Measurements from ENCODE around the gene PDE7B. TPM values are rescaled to one million over a fixed set of nuclear protein-coding genes. Genes with fewer than 3 reads are reported as not detected.
A peak's percentile ranks its signal among the peaks of the same experiment; 100 is the strongest.

Gene PDE7B
- total RNA-seq, 1 donor from 2014 or later = 11.1 TPM

GRCh38 chr6:136236466-136237293 is 385.2 kb downstream of the PDE7B start:
- Mint-ChIP-seq H3K4me1 (ENCODE audit: low read depth) (peaks cover 21% of the 10 kb centered on the region), H3K36me3 (ENCODE audit: low read depth) (peaks cover 37% of the 10 kb centered on the region), H3K9me3 (no peaks in the 10 kb centered on the region), H3K27me3 (ENCODE audit: insufficient read depth) (no peaks in the 10 kb centered on the region), H3K4me3 (no peak overlapping the region), H3K27ac (peak overlapping the region; percentile 49)
- intact Hi-C loops (cut with micrococcal nuclease) = no loop called here
- DNase-seq (ENCODE audit: low spot score) = no peak

GRCh38 chr6:136244061-136244616 is 392.6 kb downstream of the PDE7B start:
- Mint-ChIP-seq H3K9me3 (no peaks in the 10 kb centered on the region), H3K4me3 (no peak overlapping the region), H3K27ac (no peak overlapping the region), H3K27me3 (ENCODE audit: insufficient read depth) (no peaks in the 10 kb centered on the region), H3K36me3 (ENCODE audit: low read depth) (peaks cover 49% of the 10 kb centered on the region), H3K4me1 (ENCODE audit: low read depth) (peaks cover 28% of the 10 kb centered on the region)
- no peak for DNase-seq (ENCODE audit: low spot score)
- intact Hi-C loops (cut with micrococcal nuclease) = no loop called here
